ENCODE results near the gene PRKACA. TPM values are rescaled to one million over a fixed set of nuclear protein-coding genes. Genes with fewer than 3 reads are reported as not detected.
A peak's percentile ranks its signal among the peaks of the same experiment; 100 is the strongest.
"Not testable (repeated sequence)": the region's sequence is repeated elsewhere in the genome, so short reads cannot be mapped to it uniquely, and the experiment has no call there.

The PRKACA gene
- total RNA-seq, 1 donor from 2014 or later: 87.1 TPM

DNA sequence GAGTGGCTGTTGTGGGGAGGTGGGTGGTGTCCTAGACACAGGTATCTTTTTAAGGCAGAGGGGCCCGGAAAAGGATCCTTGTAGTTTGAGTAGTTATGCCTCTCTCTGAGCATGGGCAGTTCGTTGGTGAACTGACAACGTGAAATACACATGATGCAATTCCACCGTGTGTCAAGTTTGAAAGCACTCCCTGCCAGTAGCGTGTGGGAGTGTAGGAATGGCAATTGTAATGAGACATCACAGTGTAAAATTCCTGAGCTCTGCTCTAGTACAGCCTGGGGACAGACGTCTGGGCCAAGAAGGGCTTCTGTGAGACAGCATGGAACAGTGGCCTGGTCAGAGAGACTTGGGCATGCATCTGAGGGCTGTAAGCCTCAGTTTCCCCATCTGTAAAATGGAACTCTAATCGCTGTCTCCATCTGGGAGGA lies 29.2 kb upstream of the PRKACA start:
- Histone ChIP-seq H3K4me1 (peaks cover 39% of the 10 kb centered on the region), H3K27ac (no peak overlapping the region), H3K4me3 (no peak overlapping the region), H3K36me3 (no peaks in the 10 kb centered on the region), H3K27me3 (ENCODE audit: low read depth) (no peaks in the 10 kb centered on the region), H3K9me3 (no peaks in the 10 kb centered on the region)
- no peak for TF ChIP-seq CTCF (IDR thresholded peaks at IDR 0.05)
- intact Hi-C loops (cut with DNase I): no loop called here
- ATAC-seq (no peak), DNase-seq (no peak)

DNA sequence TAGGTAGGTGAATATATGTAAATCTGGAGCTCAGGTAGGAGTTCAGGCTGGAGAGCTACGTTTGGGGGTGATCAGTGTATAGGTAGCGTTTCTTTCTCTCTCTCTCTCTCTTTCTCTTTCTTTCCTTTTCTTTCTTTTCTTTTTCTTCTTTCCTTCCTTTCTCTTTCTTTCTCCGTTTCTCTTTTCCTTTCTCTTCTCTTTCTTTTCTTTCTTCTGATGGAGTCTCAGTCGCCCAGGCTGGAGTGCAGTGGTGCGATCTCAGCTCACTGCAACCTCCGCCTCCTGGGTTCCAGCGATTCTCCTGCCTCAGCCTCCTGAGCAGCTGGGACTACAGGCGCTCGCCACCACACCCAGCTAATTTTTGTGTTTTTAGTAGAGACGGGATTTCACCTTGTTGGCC lies 28.6 kb upstream of the PRKACA start:
- H3K36me3 ChIP-seq; ATAC-seq; intact Hi-C loops (cut with DNase I); H3K27me3 ChIP-seq (ENCODE audit: low read depth); H3K9me3 ChIP-seq; H3K27ac ChIP-seq; H3K4me3 ChIP-seq; DNase-seq: not testable (repeated sequence)
- peaks cover 39% of the 10 kb centered on the region for H3K4me1 ChIP-seq

- peaks cover 39% of the 10 kb centered on the region for H3K4me1 ChIP-seq
- no peak for ATAC-seq
Observed at GRCh38 chr19:14145381-14145780, 27.8 kb upstream of the PRKACA start.

DNA sequence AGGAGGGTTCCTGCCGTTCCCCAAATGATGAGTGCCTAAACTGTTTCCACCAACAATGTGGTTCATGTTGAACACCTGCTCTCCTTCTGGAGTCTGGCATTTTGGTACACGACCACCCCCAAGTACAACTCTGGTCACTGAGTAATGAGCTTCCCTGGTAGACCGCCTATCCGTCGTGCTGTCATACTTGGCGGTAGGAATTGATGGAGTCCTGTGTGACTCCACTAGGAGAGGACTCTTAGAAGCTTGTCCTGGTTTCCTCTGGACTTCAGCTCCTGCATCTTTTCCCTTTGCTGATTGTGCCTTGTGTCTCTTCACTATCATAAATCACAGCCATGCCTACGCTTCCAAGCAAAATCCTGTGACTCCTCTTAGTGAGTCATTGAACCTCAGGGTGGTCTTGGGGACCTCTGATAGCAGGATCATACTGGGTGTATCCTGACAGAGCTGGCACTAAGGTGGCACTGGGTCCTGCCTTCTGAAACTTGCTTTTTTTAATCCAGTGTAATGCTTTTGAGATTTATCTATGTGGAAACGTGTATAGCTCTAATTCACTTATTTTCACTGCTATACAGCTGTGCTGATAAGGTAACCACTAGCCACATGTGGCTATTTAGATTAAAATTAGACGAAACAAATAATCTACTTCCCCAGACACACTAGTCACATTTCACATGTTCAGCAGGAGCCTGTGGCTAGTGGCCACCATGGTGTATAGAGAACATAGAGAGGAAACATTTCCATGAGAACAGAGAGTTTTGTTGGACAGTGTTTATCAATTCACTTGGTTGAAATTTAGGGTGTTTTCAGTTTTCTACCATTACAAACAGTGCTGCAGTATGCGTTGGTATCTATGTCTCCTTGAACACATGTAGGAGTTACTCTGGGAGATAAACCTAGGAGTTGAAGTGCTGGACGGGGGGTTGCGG lies 25.0 kb upstream of the PRKACA start:
- ATAC-seq: no peak
- H3K4me1 ChIP-seq: peaks cover 43% of the 10 kb centered on the region
- intact Hi-C loops (cut with DNase I): no loop called here

More at GRCh38 chr19:14145381-14145780, 27.8 kb upstream of the PRKACA start:
- no peaks in the 10 kb centered on the region for H3K36me3 ChIP-seq
- TF ChIP-seq CTCF (IDR thresholded peaks at IDR 0.05): no peak
- intact Hi-C loops (cut with DNase I): no loop called here
- H3K4me3 ChIP-seq: no peak overlapping the region
- no peaks in the 10 kb centered on the region for H3K9me3 ChIP-seq
- no peaks in the 10 kb centered on the region for H3K27me3 ChIP-seq (ENCODE audit: low read depth)
- no peak for DNase-seq
- H3K27ac ChIP-seq: no peak overlapping the region

GRCh38 chr19:14141041-14141440 lies 23.5 kb upstream of the PRKACA start:
- no peak for DNase-seq
- Histone ChIP-seq H3K27me3 (ENCODE audit: low read depth) (no peaks in the 10 kb centered on the region), H3K36me3 (no peaks in the 10 kb centered on the region), H3K27ac (no peak overlapping the region), H3K9me3 (no peaks in the 10 kb centered on the region), H3K4me3 (no peak overlapping the region), H3K4me1 (peaks cover 43% of the 10 kb centered on the region)
- ATAC-seq: no peak
- intact Hi-C loops (cut with DNase I): no loop called here
- TF ChIP-seq CTCF (IDR thresholded peaks at IDR 0.05): no peak

More for the DNA sequence above, 25.0 kb upstream of the PRKACA start:
- TF ChIP-seq CTCF (IDR thresholded peaks at IDR 0.05): no peak
- no peak overlapping the region for H3K4me3 ChIP-seq
- H3K27ac ChIP-seq: no peak overlapping the region
- no peaks in the 10 kb centered on the region for H3K9me3 ChIP-seq
- DNase-seq: no peak
- H3K36me3 ChIP-seq: no peaks in the 10 kb centered on the region
- no peaks in the 10 kb centered on the region for H3K27me3 ChIP-seq (ENCODE audit: low read depth)

DNA sequence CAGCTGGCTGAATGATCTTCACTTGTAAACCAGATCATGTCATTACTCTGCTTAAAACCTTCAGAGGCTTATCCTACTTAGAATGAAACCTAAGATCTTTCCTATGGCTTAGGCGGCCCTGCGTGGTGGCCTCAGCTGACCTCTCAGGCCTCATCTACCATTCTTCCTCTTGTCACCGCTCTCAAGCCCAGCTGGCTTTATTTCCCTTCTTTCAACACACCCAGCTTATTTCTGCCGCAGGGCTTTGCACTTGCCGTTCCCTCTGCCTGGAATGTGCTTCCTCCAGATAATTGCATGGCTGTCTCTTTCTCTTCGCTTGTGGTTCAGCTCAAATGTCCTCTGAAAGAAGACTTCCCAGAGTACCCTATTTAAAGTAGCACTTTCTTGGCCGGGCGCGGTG lies 22.4 kb upstream of the PRKACA start:
- Histone ChIP-seq H3K4me1 (peaks cover 36% of the 10 kb centered on the region), H3K27me3 (ENCODE audit: low read depth) (no peaks in the 10 kb centered on the region), H3K36me3 (no peaks in the 10 kb centered on the region), H3K9me3 (no peaks in the 10 kb centered on the region), H3K27ac (peak overlapping the region; percentile 93), H3K4me3 (no peak overlapping the region)
- no peak for TF ChIP-seq CTCF (IDR thresholded peaks at IDR 0.05)
- DNase-seq (no peak), ATAC-seq (no peak)
- intact Hi-C loops (cut with DNase I): no loop called here

Measured in lower lobe of right lung (tissue), 2 donors.